Measurements from ENCODE around the gene SSX5.
"Not testable (repeated sequence)": the region's sequence is repeated elsewhere in the genome, so short reads cannot be mapped to it uniquely, and the experiment has no call there.

Gene SSX5

GRCh38 chrX:48196745-48197201 lies at the start of gene SSX5:
Gene SSX5, minus strand, starts transcription at chrX:48196795. Its CDS starts 1,437 bp downstream, at chrX:48195358.
- in situ Hi-C loops (cut with MboI; ENCODE audit: low sequenced_read_pairs) = no loop called here

GRCh38 chrX:48224196-48224595 lies 27.6 kb upstream of the SSX5 start:
- in situ Hi-C loops (cut with MboI; ENCODE audit: low sequenced_read_pairs) = not testable (repeated sequence)

GRCh38 chrX:48214341-48214740 lies 17.7 kb upstream of the SSX5 start:
- in situ Hi-C loops (cut with MboI; ENCODE audit: low sequenced_read_pairs) = not testable (repeated sequence)

- in situ Hi-C loops (cut with MboI; ENCODE audit: low sequenced_read_pairs) = not testable (repeated sequence)
Measured at GRCh38 chrX:48190024-48190423, 6.6 kb downstream of the SSX5 start.

GRCh38 chrX:48181882-48182281 lies 14.7 kb downstream of the SSX5 start:
- in situ Hi-C loops (cut with MboI; ENCODE audit: low sequenced_read_pairs) = not testable (repeated sequence)

GRCh38 chrX:48180811-48181210 lies 15.8 kb downstream of the SSX5 start:
- in situ Hi-C loops (cut with MboI; ENCODE audit: low sequenced_read_pairs) = no loop called here

- in situ Hi-C loops (cut with MboI; ENCODE audit: low sequenced_read_pairs) = no loop called here
Measured at GRCh38 chrX:48179691-48180090, 16.9 kb downstream of the SSX5 start.

GRCh38 chrX:48166322-48166721 lies 30.3 kb downstream of the SSX5 start:
- in situ Hi-C loops (cut with MboI; ENCODE audit: low sequenced_read_pairs) = not testable (repeated sequence)

GRCh38 chrX:48165241-48165640 lies 31.4 kb downstream of the SSX5 start:
- in situ Hi-C loops (cut with MboI; ENCODE audit: low sequenced_read_pairs) = no loop called here

DNA sequence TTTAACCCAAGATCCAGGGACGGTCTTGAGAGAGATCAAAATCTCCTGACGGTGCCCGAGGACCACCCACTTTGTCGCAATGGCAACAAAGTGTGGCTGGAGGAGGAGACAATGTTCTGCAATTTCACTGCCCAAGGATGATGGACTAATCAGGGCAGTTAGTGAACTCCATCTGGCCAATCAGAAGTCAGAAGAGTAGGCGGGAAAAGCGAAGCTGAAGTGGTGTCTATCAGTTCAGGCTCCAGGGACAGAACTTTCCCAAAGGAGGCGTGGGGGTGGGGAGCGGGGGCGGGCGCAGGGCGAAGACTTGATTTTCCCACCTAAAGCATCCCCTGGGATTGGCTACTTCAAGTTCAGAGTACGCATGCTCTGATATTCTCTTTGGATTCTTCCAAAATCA lies 40.6 kb downstream of the SSX5 start:
- in situ Hi-C loops (cut with MboI; ENCODE audit: low sequenced_read_pairs) = no loop called here

DNA sequence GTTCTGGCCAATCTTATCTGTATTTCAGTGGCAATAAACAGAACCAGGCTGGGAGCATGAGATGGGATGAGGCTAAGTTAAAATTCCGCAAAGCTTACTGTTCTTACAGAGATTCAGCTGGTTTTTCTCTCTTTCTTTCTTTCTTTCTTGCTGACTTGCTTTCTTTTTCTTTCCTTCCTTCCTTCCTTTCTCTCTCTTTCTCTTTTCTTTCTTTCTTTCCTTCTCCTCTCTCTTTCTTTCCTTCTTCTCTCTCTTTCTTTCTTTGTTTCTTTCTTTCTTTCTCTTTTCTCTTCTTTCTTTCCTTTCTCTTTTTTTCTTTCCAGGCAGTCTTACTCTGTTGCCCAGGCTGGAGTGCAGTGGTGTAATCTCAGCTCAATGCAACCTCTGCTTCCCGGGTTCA lies 41.8 kb downstream of the SSX5 start:
- in situ Hi-C loops (cut with MboI; ENCODE audit: low sequenced_read_pairs) = no loop called here

DNA sequence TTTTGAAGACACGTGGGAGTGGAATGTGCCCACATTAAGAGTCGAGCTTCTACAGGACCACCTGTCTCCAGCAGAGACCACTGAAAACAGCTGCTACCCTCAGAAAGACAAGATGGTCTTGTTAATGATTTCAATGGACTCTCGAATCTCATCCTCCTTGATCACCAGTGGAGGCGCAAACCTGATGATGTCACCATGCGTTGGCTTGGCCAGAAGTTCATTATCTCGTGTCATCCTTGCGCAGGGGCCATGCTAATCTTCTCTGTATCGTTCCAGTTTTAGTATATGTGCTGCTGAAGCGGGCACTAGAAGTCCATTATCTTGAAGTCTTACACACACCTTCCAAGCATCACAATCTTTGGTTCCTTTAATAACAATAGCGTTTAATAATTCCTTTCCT lies 42.8 kb downstream of the SSX5 start:
- in situ Hi-C loops (cut with MboI; ENCODE audit: low sequenced_read_pairs) = no loop called here

GRCh38 chrX:48142697-48143096 lies 53.9 kb downstream of the SSX5 start:
- in situ Hi-C loops (cut with MboI; ENCODE audit: low sequenced_read_pairs) = not testable (repeated sequence)

DNA sequence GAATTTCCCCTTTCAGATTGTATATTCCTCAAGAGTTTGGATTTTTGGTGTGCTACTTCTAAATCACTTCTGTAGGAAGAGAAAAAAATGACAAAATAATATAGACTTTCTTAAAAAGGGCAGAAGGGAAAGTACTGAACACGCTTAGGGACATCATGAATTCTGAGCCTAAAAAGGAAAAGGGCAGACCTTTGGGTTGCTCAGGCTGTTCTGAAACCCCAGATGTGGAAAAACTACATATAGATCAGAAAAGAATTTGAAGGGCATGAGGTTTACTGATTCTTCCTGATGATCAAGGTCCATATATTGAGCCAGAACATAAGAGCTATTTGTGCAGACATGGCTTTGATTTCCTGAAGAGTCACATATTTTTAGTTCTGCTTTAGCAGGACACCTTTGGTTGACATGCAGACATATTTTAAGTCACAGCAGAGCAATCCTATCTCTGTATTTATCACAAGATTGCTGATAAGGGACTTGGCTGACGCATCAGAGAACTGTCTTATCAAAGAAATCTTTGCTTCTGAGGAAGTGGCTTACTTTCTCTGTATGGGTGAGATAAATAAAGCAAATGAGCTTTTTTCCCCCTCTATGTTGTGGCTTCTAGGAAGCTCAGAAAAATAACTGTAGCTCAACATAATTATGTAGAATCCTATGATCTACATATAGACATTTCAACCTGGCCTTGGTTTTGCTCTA lies 54.6 kb downstream of the SSX5 start:
- in situ Hi-C loops (cut with MboI; ENCODE audit: low sequenced_read_pairs) = not testable (repeated sequence)

DNA sequence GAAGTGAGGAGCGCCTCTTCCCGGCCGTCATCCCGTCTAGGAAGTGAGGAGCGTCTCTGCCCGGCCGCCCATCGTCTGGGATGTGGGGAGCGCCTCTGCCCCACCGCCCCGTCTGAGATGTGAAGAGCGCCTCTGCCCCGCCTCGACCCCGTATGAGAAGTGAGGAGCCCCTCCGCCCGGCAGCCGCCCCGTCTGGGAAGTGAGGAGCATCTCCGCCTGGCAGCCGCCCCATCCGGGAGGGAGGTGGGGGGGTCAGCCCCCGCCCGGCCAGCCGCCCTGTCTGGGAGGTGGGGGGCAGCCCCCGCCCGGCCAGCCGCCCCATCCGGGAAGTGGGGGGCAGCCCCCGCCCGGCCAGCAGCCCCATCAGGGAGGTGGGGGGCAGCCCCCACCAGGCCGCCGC lies 57.5 kb downstream of the SSX5 start:
- in situ Hi-C loops (cut with MboI; ENCODE audit: low sequenced_read_pairs) = not testable (repeated sequence)
